K562 (cell line): ENCODE measurements around the gene MYRIP. TPM values are rescaled to one million over a fixed set of nuclear protein-coding genes. Genes with fewer than 3 reads are reported as not detected.
A peak's percentile ranks its signal among the peaks of the same experiment; 100 is the strongest.

Experiments used
- ARID1B ChIP-seq: fragments of 450-650 bp; IDR thresholded peaks from 2 replicates; pipeline ENCODE4 v1.6.1; 2016; ENCODE audit warnings: antibody characterized with exemption, mild to moderate bottlenecking, inconsistent platforms
- ATF3 ChIP-seq, 2 experiments: fragments of 450-650 bp in 1 of 2; sonication (generic) in 1 of 2; formaldehyde crosslinking in 1 of 2; IDR thresholded peaks in 1 of 2; conservative IDR thresholded peaks in 1 of 2; 2 replicates each; pipeline versions ENCODE4 v1.6.1 to v1.8.1; 2016 to 2023; ENCODE audit warnings: mild to moderate bottlenecking in 2 of 2, moderate library complexity in 2 of 2, inconsistent platforms in 1 of 2, missing genetic modification reagents in 1 of 2
- GTF2E2 ChIP-seq: fragments of 200-800 bp; sonication (Bioruptor generic); IDR thresholded peaks from 2 replicates; pipeline ENCODE4 v1.6.1; 2016; ENCODE audit warnings: missing genetic modification characterization, missing compliant biosample characterization
- HDAC6 ChIP-seq: IDR thresholded peaks from 2 replicates; pipeline ENCODE4 v1.6.1; 2012; ENCODE audit warnings: low read depth, mild to moderate bottlenecking, control low read depth, inconsistent platforms, low read length, moderate library complexity
- HEY1 ChIP-seq: fragments of 250-450 bp; sonication (Bioruptor Pico); IDR thresholded peaks from 2 replicates; pipeline ENCODE4 v1.5.0; 2020; ENCODE audit warnings: mild to moderate bottlenecking, moderate library complexity, borderline replicate concordance
- JUN ChIP-seq, 2 experiments: sonication (generic) in 1 of 2; formaldehyde crosslinking in 1 of 2; IDR thresholded peaks; 2 replicates each; pipeline versions ENCODE4 v1.6.1 to v1.8.0; 2012 to 2022; ENCODE audit warnings: borderline replicate concordance in 2 of 2, mild to moderate bottlenecking in 2 of 2, improper control_type of control experiment in 1 of 2, low read depth in 1 of 2, low read length in 1 of 2, missing genetic modification reagents in 1 of 2
- KAT8 ChIP-seq: fragments of 450-650 bp; IDR thresholded peaks from 2 replicates; pipeline ENCODE4 v1.6.1; 2016; ENCODE audit warnings: low read depth, mild to moderate bottlenecking
- MIER1 ChIP-seq: fragments of 450-650 bp; IDR thresholded peaks from 2 replicates; pipeline ENCODE4 v1.6.1; 2016; ENCODE audit warnings: antibody characterized with exemption, mild to moderate bottlenecking, low read depth
- MNT ChIP-seq, 2 experiments: fragments of 450-650 bp; conservative IDR thresholded peaks; 2 replicates each; pipeline ENCODE4 v1.6.1; 2017; ENCODE audit warnings: mild to moderate bottlenecking in 2 of 2, moderate library complexity in 2 of 2
- NCOA4 ChIP-seq: fragments of 450-650 bp; IDR thresholded peaks from 2 replicates; pipeline ENCODE4 v1.6.1; 2018; ENCODE audit warnings: mild to moderate bottlenecking; ENCODE audit not compliant: partially characterized antibody
- NCOR1 ChIP-seq: fragments of 450-650 bp; IDR thresholded peaks from 2 replicates; pipeline ENCODE4 v1.6.1; 2016; ENCODE audit warnings: mild to moderate bottlenecking, moderate library complexity
- PRMT5 ChIP-seq: sonication (generic); formaldehyde crosslinking; IDR thresholded peaks from 2 replicates; pipeline ENCODE4 v1.5.0; 2020; ENCODE audit warnings: missing genetic modification reagents
- PRPF4 ChIP-seq: fragments of 200-400 bp; formaldehyde crosslinking; IDR thresholded peaks from one replicate; pipeline ENCODE4 v1.6.1; 2017; ENCODE audit warnings: low read length, low read depth, mild to moderate bottlenecking; ENCODE audit not compliant: insufficient read depth, poor library complexity, severe bottlenecking
- SAP30 ChIP-seq: fragments of 200-600 bp; sonication (generic); IDR thresholded peaks from 2 replicates; pipeline ENCODE4 v1.6.1; 2012; ENCODE audit warnings: borderline replicate concordance, low read depth, mild to moderate bottlenecking, moderate library complexity, low read length, control low read depth, inconsistent platforms; ENCODE audit not compliant: insufficient read depth, poor library complexity, severe bottlenecking
- SNIP1 ChIP-seq: fragments of 450-650 bp; IDR thresholded peaks from 2 replicates; pipeline ENCODE4 v1.7.1; 2017; ENCODE audit warnings: low read depth, mild to moderate bottlenecking
- THRB ChIP-seq: fragments of 450-650 bp; formaldehyde crosslinking; conservative IDR thresholded peaks from 2 replicates; pipeline ENCODE4 v1.4.0; 2022; ENCODE audit warnings: mild to moderate bottlenecking, missing genetic modification characterization
- ZC3H11A ChIP-seq: IDR thresholded peaks from 2 replicates; pipeline ENCODE4 v1.6.1; 2012; ENCODE audit warnings: low read depth, low read length, improper control_type of control experiment
- ZC3H8 ChIP-seq: fragments of 450-650 bp; IDR thresholded peaks from 2 replicates; pipeline ENCODE4 v1.6.1; 2017
- ZFX ChIP-seq: sonication (generic); formaldehyde crosslinking; IDR thresholded peaks from 2 replicates; pipeline ENCODE4 v1.8.0; 2022; ENCODE audit warnings: mild to moderate bottlenecking, missing genetic modification reagents, moderate library complexity
- ZNF175 ChIP-seq: fragments of 200-800 bp; sonication (Bioruptor generic); IDR thresholded peaks from 2 replicates; pipeline ENCODE4 v1.6.1; 2016; ENCODE audit warnings: low read depth, mild to moderate bottlenecking, missing genetic modification characterization, missing compliant biosample characterization
- ZNF274 ChIP-seq: IDR thresholded peaks from 2 replicates; pipeline ENCODE4 v1.6.1; 2011; ENCODE audit warnings: low read depth, mild to moderate bottlenecking, low read length, moderate library complexity, borderline replicate concordance
- ZNF696 ChIP-seq: fragments of 250-450 bp; sonication (Bioruptor Pico); conservative IDR thresholded peaks from 2 replicates; pipeline ENCODE4 v1.4.0; 2020; ENCODE audit warnings: mild to moderate bottlenecking, moderate library complexity
- polyA plus RNA-seq, 8 experiments: library from polyadenylated mRNA; depleted of rRNA in 4 of 8; stranded (reverse) in 5 of 8; unstranded in 3 of 8; fragments of >200 nt; fragmentation: Nextera tagmentation in 2 of 8; fragmentation: Illumina TruSeq in 1 of 8; extraction: Ambion mirVana in 2 of 8; extraction: Trizol in 1 of 8; gene quantifications; 2 replicates each; pipeline versions ENCODE4 v1.2.1 to v1.2.3, GENCODE V29; 2011 to 2014; ENCODE audit warnings: inconsistent platforms in 1 of 8, missing spikeins in 1 of 8
- total RNA-seq, 7 experiments: library from RNA; depleted of rRNA in 6 of 7; stranded (reverse); fragments of >200 nt in 6 of 7; fragmentation: Illumina TruSeq in 2 of 7; extraction: Trizol in 2 of 7; gene quantifications; 2 replicates each; pipeline versions ENCODE4 v1.2.1 to v1.2.3, GENCODE V29; 2011 to 2021; ENCODE audit warnings: low replicate concordance in 1 of 7

The MYRIP gene
- total and polyA plus RNA-seq, 9 of the 15 experiments (the other 6 are each of a cell fraction or from before 2014, with no cell fraction given), result 0.03 to 0.12 TPM; not detected in 7

GRCh38 chr3:40292637-40293349 is 483.4 kb downstream of the MYRIP start (continued):
- TF ChIP-seq ZNF175, result peak; percentile 68; the same call in 1 of the 2 replicates
- no peak for TF ChIP-seq ZNF274
- peak; percentile 64; the same call in 1 of the 2 replicates for TF ChIP-seq JUN (IDR thresholded peaks at IDR 0.05; ENCODE audit: borderline replicate concordance, low read depth, low read length)
- TF ChIP-seq JUN (CRISPR knock-in tag; IDR thresholded peaks at IDR 0.05; ENCODE audit: borderline replicate concordance), result no peak
- TF ChIP-seq THRB (CRISPR knock-in tag), result no peak
- TF ChIP-seq NCOR1, result no peak
- no peak for TF ChIP-seq ARID1B
- no peak for TF ChIP-seq PRPF4
- TF ChIP-seq SAP30, result no peak
- TF ChIP-seq ZNF696, result no peak
- TF ChIP-seq HDAC6, result no peak
- no peak for TF ChIP-seq HEY1 (CRISPR knock-in tag)
- TF ChIP-seq KAT8, result no peak
- no peak for TF ChIP-seq ZC3H8
- TF ChIP-seq SNIP1, result no peak
- TF ChIP-seq MNT (conservative IDR thresholded peaks at IDR 0.05), result peak; percentile 18 to 28; a peak in 1 of 4 replicates
- TF ChIP-seq PRMT5, result no peak
- TF ChIP-seq GTF2E2 (tag), result no peak
- peak; percentile 92 for TF ChIP-seq ATF3 (IDR thresholded peaks at IDR 0.05)
- TF ChIP-seq ATF3 (CRISPR knock-in tag; conservative IDR thresholded peaks at IDR 0.05), result no peak
- TF ChIP-seq ZFX (CRISPR knock-in tag), result no peak
- no peak for TF ChIP-seq MIER1
- no peak for TF ChIP-seq NCOA4
- TF ChIP-seq ZC3H11A, result no peak
